Body of pancreas (tissue), 4 donors: ENCODE data around the gene CADM2.

Experiments
- POLR2A ChIP-seq, 3 donors: fragments of 450-650 bp; IDR thresholded peaks; one replicate each; pipeline ENCODE4 v1.6.1; 2016; ENCODE audit warnings: antibody characterized with exemption in 3 of 3, mild to moderate bottlenecking in 2 of 3
- TF ChIP-seq, protein P1 (sequence below), 7 experiments: fragments of 450-650 bp in 4 of 7; fragments of 200-600 bp in 3 of 7; sonication (generic) in 3 of 7; IDR thresholded peaks; one replicate each; pipeline ENCODE4 v1.5.1; 2016 to 2019; ENCODE audit warnings: antibody characterized with exemption in 7 of 7

- TF ChIP-seq, protein P1, sequence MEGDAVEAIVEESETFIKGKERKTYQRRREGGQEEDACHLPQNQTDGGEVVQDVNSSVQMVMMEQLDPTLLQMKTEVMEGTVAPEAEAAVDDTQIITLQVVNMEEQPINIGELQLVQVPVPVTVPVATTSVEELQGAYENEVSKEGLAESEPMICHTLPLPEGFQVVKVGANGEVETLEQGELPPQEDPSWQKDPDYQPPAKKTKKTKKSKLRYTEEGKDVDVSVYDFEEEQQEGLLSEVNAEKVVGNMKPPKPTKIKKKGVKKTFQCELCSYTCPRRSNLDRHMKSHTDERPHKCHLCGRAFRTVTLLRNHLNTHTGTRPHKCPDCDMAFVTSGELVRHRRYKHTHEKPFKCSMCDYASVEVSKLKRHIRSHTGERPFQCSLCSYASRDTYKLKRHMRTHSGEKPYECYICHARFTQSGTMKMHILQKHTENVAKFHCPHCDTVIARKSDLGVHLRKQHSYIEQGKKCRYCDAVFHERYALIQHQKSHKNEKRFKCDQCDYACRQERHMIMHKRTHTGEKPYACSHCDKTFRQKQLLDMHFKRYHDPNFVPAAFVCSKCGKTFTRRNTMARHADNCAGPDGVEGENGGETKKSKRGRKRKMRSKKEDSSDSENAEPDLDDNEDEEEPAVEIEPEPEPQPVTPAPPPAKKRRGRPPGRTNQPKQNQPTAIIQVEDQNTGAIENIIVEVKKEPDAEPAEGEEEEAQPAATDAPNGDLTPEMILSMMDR (IDR thresholded peaks at IDR 0.05) = no peak
- TF ChIP-seq POLR2A (IDR thresholded peaks at IDR 0.05) = no peak
Observed at GRCh38 chr3:85258819-85259218, 300.0 kb downstream of the CADM2 start.
